H9 (cell line): Measurements from ENCODE around the gene GSG1L. TPM values are rescaled to one million over a fixed set of nuclear protein-coding genes. Genes with fewer than 3 reads are reported as not detected.

ENCODE experiments used
- DNase-seq: peaks from one replicate; pipeline ENCODE4 v3.0.0-alpha.2; 2017
- H2AFZ ChIP-seq: one replicate; pipeline ENCODE4 v1.6.1; 2013; ENCODE audit warnings: mild to moderate bottlenecking, low read length, control low read depth, moderate library complexity
- H2AK5ac ChIP-seq: 2 replicates; pipeline ENCODE4 v1.6.1; 2013; ENCODE audit warnings: low read length, control low read depth, mixed read lengths; ENCODE audit not compliant: insufficient read length
- H2BK120ac ChIP-seq: one replicate; pipeline ENCODE4 v1.6.1; 2013; ENCODE audit warnings: low read depth, mild to moderate bottlenecking, low read length, control low read depth, inconsistent platforms; ENCODE audit not compliant: poor library complexity, severe bottlenecking
- H2BK12ac ChIP-seq: 2 replicates; pipeline ENCODE4 v1.6.1; 2013; ENCODE audit warnings: low read length, control low read depth, mixed read lengths, low read depth; ENCODE audit not compliant: insufficient read length
- H2BK15ac ChIP-seq: 2 replicates; pipeline ENCODE4 v1.6.1; 2013; ENCODE audit warnings: low read depth, low read length, control low read depth
- H2BK20ac ChIP-seq: one replicate; pipeline ENCODE4 v1.6.1; 2013; ENCODE audit warnings: low read depth, mild to moderate bottlenecking, low read length, control low read depth, inconsistent platforms; ENCODE audit not compliant: poor library complexity, severe bottlenecking
- H2BK5ac ChIP-seq: 2 replicates; pipeline ENCODE4 v1.6.1; 2013; ENCODE audit warnings: low read length, control low read depth, mixed read lengths; ENCODE audit not compliant: insufficient read length
- H3K14ac ChIP-seq: 2 replicates; pipeline ENCODE4 v1.6.1; 2013; ENCODE audit warnings: low read length, control low read depth; ENCODE audit not compliant: insufficient read depth
- H3K18ac ChIP-seq: 2 replicates; pipeline ENCODE4 v1.6.1; 2013; ENCODE audit warnings: low read depth, mild to moderate bottlenecking, mixed read lengths, low read length, control low read depth; ENCODE audit not compliant: insufficient read length
- H3K23ac ChIP-seq: 2 replicates; pipeline ENCODE4 v1.6.1; 2013; ENCODE audit warnings: low read length, control low read depth, mixed read lengths, low read depth; ENCODE audit not compliant: insufficient read length
- H3K23me2 ChIP-seq: 2 replicates; pipeline ENCODE4 v1.6.1; 2013; ENCODE audit warnings: low read depth, mild to moderate bottlenecking, mixed read lengths, low read length, control low read depth; ENCODE audit not compliant: insufficient read length, poor library complexity, severe bottlenecking
- H3K27ac ChIP-seq: 2 replicates; pipeline ENCODE4 v1.5.1; 2013; ENCODE audit warnings: low read length, control low read depth, mixed read lengths, low read depth; ENCODE audit not compliant: insufficient read length
- H3K27me3 ChIP-seq: 2 replicates; pipeline ENCODE4 v1.6.1; 2013; ENCODE audit warnings: low read length, control low read depth, inconsistent platforms; ENCODE audit not compliant: insufficient read depth
- H3K4ac ChIP-seq: 2 replicates; pipeline ENCODE4 v1.6.1; 2013; ENCODE audit warnings: low read depth, mild to moderate bottlenecking, control low read depth, inconsistent platforms, low read length, moderate library complexity
- H3K4me1 ChIP-seq: 2 replicates; pipeline ENCODE4 v1.6.1; 2013; ENCODE audit warnings: low read length, control low read depth, inconsistent platforms; ENCODE audit not compliant: insufficient read depth
- H3K4me2 ChIP-seq: 2 replicates; pipeline ENCODE4 v1.6.1; 2013; ENCODE audit warnings: low read length, control low read depth, mixed read lengths; ENCODE audit not compliant: insufficient read length, insufficient read depth
- H3K56ac ChIP-seq: 2 replicates; pipeline ENCODE4 v1.6.1; 2013; ENCODE audit warnings: low read depth, mild to moderate bottlenecking, mixed read lengths, low read length, control low read depth; ENCODE audit not compliant: insufficient read length
- H3K79me1 ChIP-seq: 2 replicates; pipeline ENCODE4 v1.6.1; 2013; ENCODE audit warnings: low read depth, mild to moderate bottlenecking, moderate library complexity, low read length, control low read depth, inconsistent platforms; ENCODE audit not compliant: insufficient read depth, poor library complexity, severe bottlenecking
- H3K79me2 ChIP-seq: 2 replicates; pipeline ENCODE4 v1.6.1; 2013; ENCODE audit warnings: low read length, control low read depth, inconsistent platforms; ENCODE audit not compliant: insufficient read depth
- H3K9ac ChIP-seq: 2 replicates; pipeline ENCODE4 v1.6.1; 2013; ENCODE audit warnings: low read length, control low read depth, mixed read lengths; ENCODE audit not compliant: insufficient read length; ENCODE audit errors: extremely low read depth
- H3K9me3 ChIP-seq: one replicate; pipeline ENCODE4 v1.6.1; 2013; ENCODE audit warnings: low read depth, low read length, inconsistent platforms; ENCODE audit not compliant: control insufficient read depth
- H3T11ph ChIP-seq: one replicate; pipeline ENCODE4 v1.6.1; 2013; ENCODE audit warnings: mild to moderate bottlenecking, low read length, control low read depth, inconsistent platforms
- H4K20me1 ChIP-seq: one replicate; pipeline ENCODE4 v1.6.1; 2013; ENCODE audit not compliant: control insufficient read depth, insufficient read length, insufficient read depth
- H4K5ac ChIP-seq: 2 replicates; pipeline ENCODE4 v1.6.1; 2013; ENCODE audit warnings: low read depth, mild to moderate bottlenecking, mixed read lengths, low read length, control low read depth; ENCODE audit not compliant: insufficient read length
- H4K8ac ChIP-seq: replicated peaks from 2 replicates; pipeline ENCODE4 v1.6.1; 2013; ENCODE audit warnings: low read length, control low read depth, mixed read lengths, low read depth; ENCODE audit not compliant: insufficient read length
- H4K91ac ChIP-seq: 2 replicates; pipeline ENCODE4 v1.6.1; 2013; ENCODE audit warnings: low read depth, mild to moderate bottlenecking, moderate library complexity, mixed read lengths, low read length, control low read depth; ENCODE audit not compliant: insufficient read length
- H3K27ac Mint-ChIP-seq, 3 experiments: 2 replicates in 2 of 3; 3 replicates in 1 of 3; pipeline ENCODE4 v1.8.0; 2020 to 2021; ENCODE audit warnings: mixed read lengths in 3 of 3, mild to moderate bottlenecking in 1 of 3, moderate library complexity in 1 of 3
- H3K27me3 Mint-ChIP-seq: 2 replicates; pipeline ENCODE4 v1.8.0; 2021; ENCODE audit warnings: low read depth, mild to moderate bottlenecking, moderate library complexity, mixed read lengths
- H3K36me3 Mint-ChIP-seq, 3 experiments: 2 replicates in 2 of 3; 3 replicates in 1 of 3; pipeline ENCODE4 v1.8.0; 2020 to 2021; ENCODE audit warnings: low read depth in 3 of 3, mixed read lengths in 3 of 3; ENCODE audit not compliant: insufficient read depth in 1 of 3
- H3K4me1 Mint-ChIP-seq, 2 experiments: 2 replicates each; pipeline ENCODE4 v1.8.0; 2020; ENCODE audit warnings: mixed read lengths in 2 of 2
- H3K4me3 Mint-ChIP-seq, 2 experiments: 2 replicates in 1 of 2; 3 replicates in 1 of 2; pipeline ENCODE4 v1.8.0; 2020 to 2021; ENCODE audit warnings: mild to moderate bottlenecking in 2 of 2, mixed read lengths in 2 of 2, moderate library complexity in 1 of 2
- H3K9me3 Mint-ChIP-seq, 2 experiments: 2 replicates in 1 of 2; 3 replicates in 1 of 2; pipeline ENCODE4 v1.8.0; 2020; ENCODE audit warnings: mild to moderate bottlenecking in 2 of 2, mixed read lengths in 2 of 2, moderate library complexity in 1 of 2
- WGBS: extraction: QIAGEN DNeasy Blood & Tissue Kit; methylation state at CpG from one replicate; pipeline ENCODE4 v1.1.7; 2013; ENCODE audit warnings: missing lambda C conversion rate, low lambda C conversion rate, mixed read lengths; ENCODE audit not compliant: insufficient read length; ENCODE audit errors: extremely low coverage; 5-methylcytosine and 5-hydroxymethylcytosine counted together
- total RNA-seq: library from RNA; stranded (reverse); gene quantifications from 2 replicates; pipeline ENCODE4 v1.2.1, GENCODE V29; 2021
- TF ChIP-seq, protein P1 (sequence below): fragments of 200-600 bp; sonication (generic); conservative IDR thresholded peaks from 3 replicates; pipeline ENCODE4 v1.8.0; 2021; ENCODE audit warnings: antibody characterized with exemption, mild to moderate bottlenecking

GSG1L gene
- total RNA-seq, 1 experiment from 2014 or later = 0.35 TPM

GRCh38 chr16:27978876-27979275 lies 84.6 kb downstream of the GSG1L start:
- Histone ChIP-seq H2BK12ac (no peak overlapping the region), H2BK20ac (no peak overlapping the region), H4K5ac (no peak overlapping the region), H3K27me3 (no peaks in the 10 kb centered on the region), H2BK120ac (no peak overlapping the region), H3K4ac (no peak overlapping the region), H2AK5ac (no peak overlapping the region), H4K91ac (no peak overlapping the region), H3K79me1 (no peaks in the 10 kb centered on the region), H3K18ac (no peak overlapping the region), H2AFZ (no peak overlapping the region), H3K9ac (no peak overlapping the region), H4K20me1 (no peaks in the 10 kb centered on the region), H3K23ac (no peak overlapping the region), H2BK5ac (no peak overlapping the region), H3T11ph (no peak overlapping the region), H3K9me3 (no peaks in the 10 kb centered on the region), H3K56ac (no peak overlapping the region), H4K8ac (no peak overlapping the region), H2BK15ac (no peak overlapping the region), H3K27ac (no peak overlapping the region), H3K4me1 (no peaks in the 10 kb centered on the region), H3K79me2 (no peaks in the 10 kb centered on the region), H3K4me2 (no peak overlapping the region), H3K23me2 (no peaks in the 10 kb centered on the region), H3K14ac (no peak overlapping the region)
- no CpG with 5 or more reads among the region's 4 CpGs for WGBS
- no peak for DNase-seq
- TF ChIP-seq, protein P1, sequence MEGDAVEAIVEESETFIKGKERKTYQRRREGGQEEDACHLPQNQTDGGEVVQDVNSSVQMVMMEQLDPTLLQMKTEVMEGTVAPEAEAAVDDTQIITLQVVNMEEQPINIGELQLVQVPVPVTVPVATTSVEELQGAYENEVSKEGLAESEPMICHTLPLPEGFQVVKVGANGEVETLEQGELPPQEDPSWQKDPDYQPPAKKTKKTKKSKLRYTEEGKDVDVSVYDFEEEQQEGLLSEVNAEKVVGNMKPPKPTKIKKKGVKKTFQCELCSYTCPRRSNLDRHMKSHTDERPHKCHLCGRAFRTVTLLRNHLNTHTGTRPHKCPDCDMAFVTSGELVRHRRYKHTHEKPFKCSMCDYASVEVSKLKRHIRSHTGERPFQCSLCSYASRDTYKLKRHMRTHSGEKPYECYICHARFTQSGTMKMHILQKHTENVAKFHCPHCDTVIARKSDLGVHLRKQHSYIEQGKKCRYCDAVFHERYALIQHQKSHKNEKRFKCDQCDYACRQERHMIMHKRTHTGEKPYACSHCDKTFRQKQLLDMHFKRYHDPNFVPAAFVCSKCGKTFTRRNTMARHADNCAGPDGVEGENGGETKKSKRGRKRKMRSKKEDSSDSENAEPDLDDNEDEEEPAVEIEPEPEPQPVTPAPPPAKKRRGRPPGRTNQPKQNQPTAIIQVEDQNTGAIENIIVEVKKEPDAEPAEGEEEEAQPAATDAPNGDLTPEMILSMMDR = no peak
- Mint-ChIP-seq H3K4me3 (no peak overlapping the region), H3K4me1 (no peaks in the 10 kb centered on the region), H3K27ac (no peak overlapping the region), H3K36me3 (no peaks in the 10 kb centered on the region), H3K9me3 (peaks cover 0 to 6% of the 10 kb centered on the region in 2 experiments; a peak in 1 of 5 replicates), H3K27me3 (peaks cover 57% of the 10 kb centered on the region)
